GM19193 (cell line): ENCODE data around the gene CTBP2.

Experiments used
- POLR2A ChIP-seq: IDR thresholded peaks from 4 replicates; pipeline ENCODE4 v1.6.1; 2011; ENCODE audit not compliant: insufficient read depth, insufficient read length; ENCODE audit errors: extremely low read depth

Gene CTBP2

DNA sequence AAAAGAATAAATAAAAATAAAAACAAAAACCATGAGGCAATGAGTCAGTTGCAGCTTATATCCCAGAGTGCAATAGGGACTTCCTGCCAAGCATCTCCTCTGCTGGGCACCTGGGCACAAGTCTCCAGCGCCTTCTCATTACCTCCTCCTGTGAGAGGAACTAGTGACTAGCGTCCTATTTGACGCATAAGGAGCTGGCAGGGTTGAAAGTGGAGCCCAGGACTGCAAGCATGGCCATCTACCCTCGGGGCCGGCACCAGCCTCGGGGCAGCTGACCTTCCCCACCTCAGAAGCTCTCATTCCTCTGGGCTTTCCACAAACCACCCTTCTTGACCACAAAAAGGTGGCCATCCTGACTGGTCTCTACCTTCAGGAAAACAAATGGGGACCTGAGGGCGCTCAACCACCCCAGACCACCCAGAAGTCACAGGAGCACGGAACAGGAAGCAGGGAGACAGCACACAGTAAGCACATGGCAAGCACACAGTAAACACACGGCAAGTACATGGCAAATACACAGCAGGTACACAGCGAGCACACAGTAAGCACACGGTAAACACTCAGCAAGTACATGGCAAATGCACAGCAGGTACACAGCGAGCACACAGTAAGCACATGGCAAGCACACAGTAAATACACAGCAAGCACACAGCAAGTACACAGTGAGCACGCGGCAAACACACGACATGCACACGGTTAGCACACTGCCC lies 19.1 kb downstream of the CTBP2 start:
- TF ChIP-seq POLR2A, result no peak

DNA sequence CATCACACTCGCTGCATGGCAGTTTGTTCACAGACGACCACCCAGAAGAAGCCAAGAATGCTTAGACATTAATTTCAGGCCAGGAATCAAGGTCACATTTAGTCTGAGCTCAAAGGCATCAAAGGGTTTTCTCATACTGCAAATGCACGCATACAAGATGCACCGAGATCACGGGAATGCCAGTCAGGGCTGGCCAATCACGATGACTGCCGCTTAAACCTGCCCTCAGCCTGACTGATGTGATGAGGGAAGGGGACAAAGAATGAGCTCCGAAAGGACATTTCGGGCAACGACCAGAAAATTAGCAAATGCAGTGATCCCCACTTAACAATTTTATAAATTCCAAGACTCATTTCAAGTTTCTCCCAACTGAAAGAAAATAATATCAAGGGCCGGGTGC lies 20.2 kb downstream of the CTBP2 start:
- no peak for TF ChIP-seq POLR2A

DNA sequence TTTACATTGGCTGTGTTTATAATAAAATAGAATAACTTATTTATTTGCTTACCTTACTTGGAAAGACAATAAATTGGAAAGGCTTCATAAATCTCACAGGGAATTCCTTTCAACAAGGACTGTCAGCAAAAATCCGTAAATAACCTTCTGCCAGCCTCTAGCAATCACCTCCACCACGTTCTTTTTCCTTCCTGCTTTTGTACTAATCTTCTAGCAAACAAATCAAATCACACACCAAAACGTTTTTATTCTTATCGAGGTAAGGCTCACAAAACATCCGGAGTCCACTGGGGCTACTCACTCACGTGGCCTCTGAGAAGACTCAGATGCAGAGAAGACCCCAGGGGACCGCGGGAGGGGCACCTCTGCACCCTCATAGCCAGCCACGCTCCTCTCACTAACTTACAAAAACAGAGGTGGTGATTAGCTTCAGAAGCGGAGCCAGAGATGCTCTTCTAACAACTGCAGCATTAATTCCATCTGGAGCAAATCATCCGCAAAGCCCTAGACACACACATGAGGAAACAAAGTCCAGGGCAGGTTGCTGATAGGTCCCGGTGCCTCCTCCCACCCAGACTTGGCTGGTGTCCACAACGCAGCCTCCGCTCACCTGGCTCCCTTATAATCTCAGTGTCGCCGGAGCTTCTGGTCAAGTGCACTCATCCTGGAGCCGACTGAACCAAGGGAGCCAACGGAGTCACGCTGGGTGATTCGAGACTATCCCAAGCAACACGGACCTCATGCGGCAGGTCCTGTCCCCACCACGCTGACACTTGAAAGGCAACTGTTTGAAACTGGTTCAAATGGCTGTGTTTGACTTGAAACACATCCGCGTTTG lies 22.5 kb downstream of the CTBP2 start:
- TF ChIP-seq POLR2A, result no peak

DNA sequence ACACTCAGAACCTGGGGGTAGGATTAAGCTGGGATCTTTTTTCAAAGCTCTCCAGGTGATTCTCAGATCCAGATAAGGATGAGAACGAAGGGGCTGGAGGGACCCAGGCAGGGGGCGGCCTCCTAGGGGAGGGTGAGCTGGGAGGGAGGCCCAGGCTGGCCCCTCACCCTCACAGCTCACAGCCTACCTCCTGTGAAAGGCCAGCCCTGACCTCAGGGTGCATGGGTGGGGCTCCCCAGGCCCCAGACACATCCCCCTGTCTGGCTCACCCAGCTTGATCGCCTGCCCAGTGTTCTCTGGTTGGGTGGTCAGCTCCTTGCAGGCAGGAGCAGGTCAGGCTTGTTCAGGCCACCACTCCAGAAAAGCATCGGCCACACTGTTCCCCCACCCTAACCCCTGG lies 24.3 kb downstream of the CTBP2 start:
- TF ChIP-seq POLR2A, result no peak

DNA sequence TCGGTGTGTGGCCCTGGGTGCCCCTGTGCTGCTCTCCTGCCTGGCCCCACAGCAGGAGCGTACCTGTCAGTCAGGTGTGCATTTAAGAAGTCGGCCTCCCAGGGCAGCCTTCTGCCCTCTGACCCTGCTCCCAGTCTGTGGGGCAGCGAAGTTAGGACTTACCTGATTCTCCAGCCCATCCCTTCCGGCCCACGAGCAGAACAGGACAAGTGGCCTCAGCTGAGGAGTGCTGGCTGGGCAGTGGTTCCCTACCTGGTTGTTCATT lies 24.7 kb downstream of the CTBP2 start:
- TF ChIP-seq POLR2A, result no peak

DNA sequence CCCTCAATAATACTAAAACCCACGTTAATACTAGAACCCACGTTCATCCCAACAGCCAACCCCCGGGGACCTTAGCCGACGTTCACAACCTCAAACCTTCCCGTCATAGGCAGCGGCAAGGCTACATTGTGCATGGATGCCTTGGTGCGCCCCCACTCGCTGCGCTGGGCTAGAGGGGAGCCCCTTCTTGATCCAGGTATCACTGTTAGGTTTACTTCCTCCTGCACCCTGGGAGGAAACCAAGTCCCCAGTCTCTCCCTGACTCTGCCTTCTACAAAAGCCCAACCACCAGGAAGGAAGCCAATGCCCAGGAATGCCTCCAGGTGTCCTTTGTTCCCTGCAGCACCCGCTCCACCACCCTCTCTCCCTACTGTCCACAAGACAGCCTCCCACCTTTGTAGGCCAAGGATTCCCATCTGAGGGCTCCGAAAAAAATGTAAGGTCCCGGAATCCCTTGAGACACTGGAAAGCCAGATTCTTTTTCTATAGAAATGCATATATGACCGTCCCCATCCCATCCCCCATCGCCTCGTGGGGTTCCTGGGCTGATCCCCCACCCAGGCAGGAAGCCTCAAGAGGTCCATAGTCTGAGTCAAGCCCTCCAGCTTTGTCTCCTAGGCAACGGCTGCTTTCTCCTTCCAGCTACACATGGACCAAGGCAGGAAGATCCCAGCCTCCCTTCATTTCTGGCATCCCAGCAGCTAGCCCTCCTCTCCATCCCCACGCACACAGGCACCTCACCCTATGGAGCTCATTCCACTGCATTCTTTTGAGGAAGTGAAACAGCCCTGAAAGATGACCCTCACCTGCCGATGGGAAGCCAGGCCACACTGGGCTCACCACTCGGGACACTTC lies 25.2 kb downstream of the CTBP2 start:
- TF ChIP-seq POLR2A, result no peak

DNA sequence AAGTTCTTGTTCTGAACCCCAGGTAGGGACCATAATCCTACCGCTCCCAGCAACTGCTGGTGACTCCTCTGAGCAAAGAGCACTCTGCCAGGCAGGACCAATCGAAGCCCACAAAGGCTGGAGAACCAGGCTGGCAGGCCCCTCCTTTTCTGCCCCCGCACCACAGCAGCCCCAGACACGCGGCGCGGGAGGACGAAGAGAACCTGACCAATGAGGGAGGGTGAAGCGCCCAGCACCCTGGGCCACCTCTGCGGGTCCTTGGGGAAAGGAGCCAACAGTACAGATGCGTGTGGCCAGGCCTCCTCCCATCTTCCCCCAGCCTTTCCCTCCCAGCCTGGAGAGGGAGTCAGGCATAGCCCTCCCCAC lies 25.9 kb downstream of the CTBP2 start:
- TF ChIP-seq POLR2A, result no peak

DNA sequence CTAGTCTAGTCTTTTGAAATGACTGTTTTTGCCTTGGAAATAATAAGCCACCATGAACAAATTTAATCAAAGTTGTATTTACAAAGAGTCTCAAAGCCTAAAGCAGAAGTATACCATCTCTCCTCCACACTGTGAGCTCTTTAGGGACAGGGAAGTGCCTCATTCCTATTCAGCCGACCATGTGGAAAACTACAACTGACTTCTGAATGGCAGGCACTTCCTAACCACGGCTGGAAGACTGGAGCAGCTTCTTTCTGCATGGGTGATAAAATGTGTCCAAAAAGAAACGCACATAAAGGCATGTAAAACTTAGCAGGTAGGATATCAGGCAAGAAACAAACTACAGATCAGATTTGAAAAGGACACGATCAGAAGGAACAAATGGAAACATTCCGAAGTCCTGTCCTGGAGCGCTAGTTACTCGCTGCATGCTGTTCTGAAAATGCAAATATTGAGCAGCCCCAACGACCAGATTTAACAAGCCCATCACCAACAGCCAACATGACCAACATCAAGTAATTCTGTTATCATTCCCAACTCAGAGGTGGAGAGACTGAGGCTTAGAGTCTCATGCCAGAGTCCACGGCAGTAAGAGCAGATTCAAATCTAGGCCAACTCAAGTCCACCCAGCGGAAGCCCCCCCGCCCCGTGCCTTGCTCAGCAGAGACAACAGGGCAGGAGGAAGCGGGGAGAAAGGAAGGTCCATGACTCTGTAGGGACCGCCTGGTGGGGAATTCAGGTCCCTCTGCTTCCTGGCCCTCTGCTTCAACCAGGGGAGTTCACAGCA lies 26.5 kb downstream of the CTBP2 start:
- no peak for TF ChIP-seq POLR2A

DNA sequence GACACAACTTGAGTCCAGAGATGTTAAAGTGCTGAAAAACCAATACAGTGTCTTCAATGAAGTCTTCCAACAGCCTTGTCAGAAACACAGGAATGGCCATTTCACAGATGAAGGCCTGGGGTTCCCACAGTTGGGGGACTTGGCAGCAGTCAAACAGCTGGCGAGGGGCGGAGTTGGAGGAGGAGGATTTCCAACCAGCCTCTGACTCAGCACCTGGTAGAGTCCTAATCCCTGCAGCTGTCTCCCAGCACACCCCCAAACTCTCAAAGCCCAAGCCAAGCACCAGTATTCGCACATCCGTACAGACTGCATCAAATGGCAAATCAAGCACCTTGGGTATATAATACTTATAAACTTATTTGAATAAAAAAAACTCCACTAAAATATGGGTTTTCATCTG lies 28.0 kb downstream of the CTBP2 start:
- TF ChIP-seq POLR2A, result no peak

DNA sequence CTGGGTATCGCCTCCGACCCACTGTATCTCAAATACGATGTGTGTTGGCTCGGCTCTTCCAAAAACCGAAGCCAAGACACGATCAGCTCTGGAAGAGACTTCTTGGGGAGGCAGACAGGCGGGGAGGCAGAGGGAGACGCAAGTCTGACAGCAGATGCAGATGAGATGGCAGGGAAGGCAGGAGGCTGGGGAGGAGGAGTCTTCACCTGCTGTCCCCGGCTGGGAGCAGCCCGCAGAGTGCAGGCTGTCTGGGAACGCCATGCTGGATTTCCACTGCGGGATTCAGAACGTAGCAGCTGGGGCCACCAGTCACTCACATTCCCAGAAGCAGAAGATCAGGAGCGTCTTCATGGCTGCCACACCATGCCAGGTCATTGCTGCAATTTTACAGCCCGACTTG lies 29.4 kb downstream of the CTBP2 start:
- TF ChIP-seq POLR2A, result no peak

DNA sequence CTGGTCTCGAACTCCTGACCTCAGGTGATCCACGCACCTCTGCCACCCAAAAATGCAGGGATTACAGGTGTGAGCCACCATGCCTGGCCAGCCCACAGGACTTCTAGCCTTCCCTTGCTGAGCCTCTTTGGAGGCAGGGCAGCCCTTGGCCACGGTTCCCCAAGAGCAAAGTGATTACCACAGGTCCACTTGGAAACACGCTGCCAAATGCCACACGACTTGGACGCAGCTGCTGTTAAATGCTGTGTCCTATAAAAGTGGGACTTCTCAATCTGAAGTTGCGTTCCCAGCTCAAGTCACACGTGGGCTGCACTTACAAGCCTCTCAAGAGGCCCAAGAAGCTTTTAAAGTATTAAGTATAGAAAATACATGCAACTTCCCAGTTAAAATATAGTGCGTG lies 30.1 kb downstream of the CTBP2 start:
- no peak for TF ChIP-seq POLR2A

DNA sequence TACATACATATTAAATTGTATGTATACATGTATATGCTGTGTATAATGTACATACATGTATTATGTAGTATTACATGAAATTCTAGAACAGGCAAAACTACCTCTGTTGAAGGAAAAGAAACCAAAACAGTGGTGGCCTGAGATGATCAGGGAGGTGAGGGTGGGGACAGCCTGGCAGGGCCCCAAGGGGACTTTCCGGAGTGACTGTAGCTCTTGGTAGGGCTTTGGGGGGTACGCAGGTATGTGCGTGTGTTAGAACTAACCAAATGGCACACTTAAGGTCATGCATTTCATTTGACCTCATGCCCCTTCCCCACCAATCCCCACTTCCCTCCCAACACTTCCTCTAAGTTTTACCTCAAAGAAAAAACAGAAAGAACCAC lies 31.3 kb downstream of the CTBP2 start:
- TF ChIP-seq POLR2A, result no peak

DNA sequence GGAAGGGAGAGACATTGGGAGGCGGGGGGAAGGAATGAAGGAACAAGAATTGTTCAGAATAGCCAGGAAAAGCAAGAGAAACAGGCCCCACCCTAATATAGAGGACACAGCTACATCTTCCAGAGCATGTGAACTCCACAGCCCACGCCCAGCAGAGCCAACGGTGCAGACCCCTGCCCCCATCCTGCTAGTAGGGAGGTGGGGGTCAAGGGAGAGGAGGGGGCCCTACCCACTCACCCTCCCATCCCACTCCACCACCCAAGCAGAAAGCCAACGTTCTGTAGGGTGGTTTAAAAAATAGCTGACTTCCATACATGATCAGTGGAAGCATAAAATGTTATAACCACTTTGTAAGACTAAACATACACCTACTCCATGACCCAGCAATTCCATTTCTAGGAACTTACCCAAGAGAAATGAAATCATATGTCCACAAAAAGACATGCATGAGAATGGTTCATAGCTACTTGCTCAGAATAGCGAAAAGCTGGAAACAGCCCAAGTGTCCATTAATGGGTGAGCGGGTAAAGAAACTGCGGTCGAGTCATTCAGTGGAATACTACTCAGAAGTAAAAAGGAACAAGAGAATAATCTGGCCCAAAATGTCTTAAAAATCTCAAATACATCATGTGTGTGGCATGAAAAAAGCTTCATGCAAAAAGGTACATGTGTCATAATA lies 31.8 kb downstream of the CTBP2 start:
- no peak for TF ChIP-seq POLR2A

DNA sequence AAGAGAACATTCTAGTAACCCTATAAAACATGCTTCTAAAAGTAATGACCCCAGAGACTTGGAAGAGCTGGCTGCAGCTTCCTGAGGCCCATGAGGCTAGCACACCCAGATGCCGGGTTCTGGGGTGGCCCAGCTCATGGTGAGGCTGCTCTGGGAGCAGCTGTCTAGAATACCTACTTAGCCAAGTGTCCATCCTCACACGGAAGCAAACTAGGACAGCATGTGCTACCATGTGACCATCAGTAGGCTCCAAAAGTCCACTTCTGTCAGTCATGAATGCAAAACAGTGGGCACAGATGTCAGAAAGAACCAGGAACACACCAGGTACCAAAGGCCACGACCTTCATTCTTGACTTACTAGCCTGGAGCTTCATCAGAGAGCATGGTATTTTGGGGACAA lies 32.4 kb downstream of the CTBP2 start:
- TF ChIP-seq POLR2A, result no peak
